Esophagus muscularis mucosa (tissue), 4 donors: Measurements from ENCODE around the gene RDH11. TPM values are rescaled to one million over a fixed set of nuclear protein-coding genes. Genes with fewer than 3 reads are reported as not detected.

Experiments used
- DNase-seq: peaks from one replicate; pipeline ENCODE4 v3.0.0-alpha.2; 2017; ENCODE audit errors: extremely low spot score
- H3K27ac ChIP-seq, 4 donors: fragments of 200-600 bp; sonication (generic); replicated peaks in 1 of 4; 1 replicate in 3 of 4; 2 replicates in 1 of 4; pipeline ENCODE4 v1.5.1; 2016 to 2019; ENCODE audit warnings: mild to moderate bottlenecking in 1 of 4
- H3K27me3 ChIP-seq, 4 donors: fragments of 200-600 bp; sonication (generic); one replicate each; pipeline versions ENCODE4 v1.5.1 to v1.6.0; 2016 to 2019
- H3K36me3 ChIP-seq, 4 donors: fragments of 200-600 bp; sonication (generic); one replicate each; pipeline ENCODE4 v1.5.1; 2016 to 2019
- H3K4me1 ChIP-seq, 4 donors: fragments of 200-600 bp; sonication (generic); one replicate each; pipeline ENCODE4 v1.5.1; 2016 to 2019
- H3K4me3 ChIP-seq, 4 donors: fragments of 200-600 bp; sonication (generic); 1 replicate in 2 of 4; 2 replicates in 2 of 4; pipeline ENCODE4 v1.5.1; 2016 to 2019; ENCODE audit warnings: mild to moderate bottlenecking in 4 of 4, moderate library complexity in 1 of 4
- H3K9me3 ChIP-seq, 4 donors: fragments of 200-600 bp; sonication (generic); 1 replicate in 3 of 4; 2 replicates in 1 of 4; pipeline ENCODE4 v1.5.1; 2016 to 2019
- CTCF ChIP-seq, 3 experiments: fragments of 200-600 bp in 2 of 3; fragments of 450-650 bp in 1 of 3; sonication (generic) in 2 of 3; IDR thresholded peaks; one replicate each; pipeline ENCODE4 v1.5.1; 2017 to 2019; ENCODE audit warnings: antibody characterized with exemption in 3 of 3, mild to moderate bottlenecking in 2 of 3, moderate library complexity in 1 of 3
- EP300 ChIP-seq: sonication (generic); formaldehyde crosslinking; IDR thresholded peaks from one replicate; pipeline ENCODE4 v1.6.1; 2017; ENCODE audit warnings: antibody characterized with exemption
- POLR2A ChIP-seq: fragments of 450-650 bp; IDR thresholded peaks from one replicate; pipeline ENCODE4 v1.6.1; 2017; ENCODE audit warnings: antibody characterized with exemption, moderate library complexity, mild to moderate bottlenecking, low read depth
- POLR2AphosphoS5 ChIP-seq, 2 donors: sonication (generic); formaldehyde crosslinking; IDR thresholded peaks; one replicate each; pipeline ENCODE4 v1.6.1; 2017; ENCODE audit warnings: antibody characterized with exemption in 2 of 2
- WGBS: methylation state at CpG from one replicate; pipeline ENCODE4 v1.1.5; 2018; 5-methylcytosine and 5-hydroxymethylcytosine counted together
- intact Hi-C: fragments of 100-400 bp; cut with DNase I; formaldehyde crosslinking; loops from one replicate; pipeline ENCODE4 v1.15.1; 2023
- total RNA-seq, 4 donors: library from RNA; depleted of rRNA; stranded (reverse); fragments of >200 nt; gene quantifications; one replicate each; pipeline versions ENCODE4 v1.1.0 to v1.2.1, GENCODE V29; 2016

Gene RDH11
- total RNA-seq, 4 donors from 2014 or later, result 29.9 to 36.9 (median 33.6) TPM

- H3K36me3 ChIP-seq, result peaks cover 6 to 11% (median 11%) of the 10 kb centered on the region in 4 donors
- peak overlapping the region; percentile 73 to 100 (median 94) for H3K4me3 ChIP-seq
- H3K27me3 ChIP-seq, result no peaks in the 10 kb centered on the region
- TF ChIP-seq POLR2A (no peak), POLR2AphosphoS5 (IDR thresholded peaks at IDR 0.05) (no peak), EP300 (no peak), CTCF (IDR thresholded peaks at IDR 0.05) (no peak)
- DNase-seq, result no peak
- WGBS, result 50% methylated on average over 5 of the region's 5 CpGs
- H3K4me1 ChIP-seq, result peaks cover 30 to 44% (median 37%) of the 10 kb centered on the region in 4 donors
- intact Hi-C loops, result no loop called here
- H3K27ac ChIP-seq, result peak overlapping the region in 1 of 4 donors; percentile 97
- H3K9me3 ChIP-seq, result no peaks in the 10 kb centered on the region
These were observed 22.1 kb downstream of the RDH11 start for GRCh38 chr14:67673451-67673850.

GRCh38 chr14:67668559-67668958, 27.0 kb downstream of the RDH11 start:
- H3K4me3 ChIP-seq, result no peak overlapping the region
- TF ChIP-seq POLR2A, result no peak
- TF ChIP-seq POLR2AphosphoS5 (IDR thresholded peaks at IDR 0.05), result no peak
- no peak for TF ChIP-seq EP300
- no peak for TF ChIP-seq CTCF (IDR thresholded peaks at IDR 0.05)
- H3K36me3 ChIP-seq, result no peaks in the 10 kb centered on the region
- H3K27me3 ChIP-seq, result no peaks in the 10 kb centered on the region
- no peaks in the 10 kb centered on the region for H3K9me3 ChIP-seq
- no peak overlapping the region for H3K27ac ChIP-seq
- DNase-seq, result no peak
- intact Hi-C loops, result no loop called here
- peaks cover 29 to 54% (median 40%) of the 10 kb centered on the region in 4 donors for H3K4me1 ChIP-seq

DNA sequence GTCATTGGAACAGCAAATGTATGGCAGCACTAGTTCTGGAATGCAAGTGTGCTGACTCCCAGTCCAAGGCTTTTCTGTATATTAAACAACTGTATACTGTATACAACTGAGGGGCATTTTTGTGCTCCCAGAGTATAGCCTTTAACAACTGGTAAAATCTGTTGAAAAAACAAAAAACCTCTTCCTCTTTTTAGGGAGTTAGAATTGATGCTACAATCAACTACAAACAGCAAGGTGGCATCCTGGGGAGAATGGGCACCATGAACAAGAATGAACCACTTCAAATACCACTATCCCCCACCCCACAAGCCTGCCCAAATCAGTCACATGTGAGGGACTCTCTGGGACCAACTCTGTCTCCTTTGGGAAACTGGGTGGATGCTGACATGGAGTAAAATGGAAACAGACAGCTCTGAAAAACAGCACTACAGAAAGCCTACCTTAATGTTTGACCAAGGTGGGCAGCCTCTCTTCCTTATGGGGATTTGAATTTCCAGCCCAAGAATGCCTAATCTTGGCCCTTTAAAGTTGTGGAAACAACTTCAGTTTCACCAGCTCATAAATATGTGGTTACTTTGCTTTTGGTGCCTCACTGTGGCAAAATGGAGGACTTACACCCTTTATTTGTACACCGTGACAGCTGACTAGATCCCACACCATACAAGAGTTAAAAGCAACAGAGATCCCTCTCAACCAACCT, 28.7 kb downstream of the RDH11 start:
- Histone ChIP-seq H3K27ac (no peak overlapping the region), H3K4me1 (peaks cover 13 to 37% (median 23%) of the 10 kb centered on the region in 4 donors), H3K27me3 (no peaks in the 10 kb centered on the region), H3K4me3 (no peak overlapping the region), H3K36me3 (peaks cover 0 to 5% (median under 1%) of the 10 kb centered on the region in 4 donors), H3K9me3 (no peaks in the 10 kb centered on the region)
- 6% methylated on average over 1 of the region's 1 CpG for WGBS
- DNase-seq, result no peak
- intact Hi-C loops, result loop anchor here (2.0 kb wide), 1 partner anchor 48 kb away; the partner anchor contains the start of gene ARG2
- TF ChIP-seq CTCF (IDR thresholded peaks at IDR 0.05) (peak; percentile 55 to 82 (median 64)), POLR2A (no peak), EP300 (no peak)

DNA sequence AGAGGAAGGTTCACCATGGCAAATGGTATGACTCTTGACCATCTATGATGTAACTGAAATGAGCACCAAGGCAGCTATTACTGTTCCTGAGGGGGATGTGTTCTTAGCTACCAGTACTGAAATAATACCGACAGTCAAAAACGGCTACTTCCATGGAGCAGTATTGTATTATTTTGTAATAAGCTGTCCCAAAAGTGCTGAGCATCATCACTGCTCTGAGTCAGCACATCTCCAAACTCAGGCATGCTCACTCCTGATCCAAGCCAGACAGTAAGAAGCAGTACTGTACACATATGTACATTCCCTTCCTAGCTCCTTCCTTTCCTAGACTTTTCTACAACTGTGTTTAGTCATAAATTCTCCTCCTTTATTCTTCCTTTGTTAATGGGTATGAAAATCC, 29.7 kb downstream of the RDH11 start:
- TF ChIP-seq POLR2AphosphoS5 (IDR thresholded peaks at IDR 0.05) (no peak), POLR2A (no peak), EP300 (no peak)
- peaks cover 0 to 9% (median 4%) of the 10 kb centered on the region in 4 donors for H3K36me3 ChIP-seq
- 73% methylated on average over 2 of the region's 2 CpGs for whole genome bisulfite sequencing
- H3K4me3 ChIP-seq, result no peak overlapping the region
- no peak for DNase-seq
- peaks cover 8 to 27% (median 15%) of the 10 kb centered on the region in 4 donors for H3K4me1 ChIP-seq
- intact Hi-C loops, result loop anchor here (2.0 kb wide), 1 partner anchor 47 kb away; the partner anchor contains the start of gene ARG2
- H3K9me3 ChIP-seq, result no peaks in the 10 kb centered on the region
- H3K27me3 ChIP-seq, result no peaks in the 10 kb centered on the region
- no peak overlapping the region for H3K27ac ChIP-seq

DNA sequence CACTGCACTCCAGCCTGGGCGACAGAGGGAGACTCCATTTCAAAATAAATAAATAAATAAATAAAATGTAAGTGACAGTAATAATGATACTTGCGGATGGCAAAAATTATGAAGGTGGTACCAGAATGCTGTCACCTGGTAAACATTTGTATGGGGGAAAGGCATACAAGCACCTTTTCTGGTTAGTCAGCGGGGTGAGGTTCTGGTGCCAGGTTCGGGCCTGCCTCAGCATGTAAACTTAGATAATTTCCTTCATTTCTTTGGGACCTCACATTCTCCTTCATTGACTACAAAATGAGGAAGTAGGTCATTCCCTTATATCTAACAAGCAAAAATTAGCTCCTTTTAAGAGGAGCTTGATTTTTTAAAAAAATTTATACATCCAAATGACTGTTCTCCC, 31.9 kb downstream of the RDH11 start:
- no peak overlapping the region for H3K27ac ChIP-seq
- H3K9me3 ChIP-seq, result no peaks in the 10 kb centered on the region
- intact Hi-C loops, result no loop called here
- peaks cover 0 to 30% (median 19%) of the 10 kb centered on the region in 4 donors for H3K36me3 ChIP-seq
- no peak for DNase-seq
- no peaks in the 10 kb centered on the region for H3K27me3 ChIP-seq
- no peak overlapping the region for H3K4me3 ChIP-seq
- no peak for TF ChIP-seq CTCF (IDR thresholded peaks at IDR 0.05)
- peaks cover 8 to 21% (median 12%) of the 10 kb centered on the region in 4 donors for H3K4me1 ChIP-seq
- WGBS, result 87% methylated on average over 4 of the region's 4 CpGs
